NCI-H345 treated with DMSO at 0.1 percent for 48 hours (cell line): Measurements from ENCODE around the gene PPIG.
"Not testable (repeated sequence)": the region's sequence is repeated elsewhere in the genome, so short reads cannot be mapped to it uniquely, and the experiment has no call there.

Experiments
- DNase-seq: peaks from one replicate; lab custom pipeline; 2025; ENCODE audit not compliant: unreplicated experiment; lab: John Stamatoyannopoulos, UW

Gene PPIG

GRCh38 chr2:169662744-169663143, 78.6 kb downstream of the PPIG start:
- DNase-seq = no peak

GRCh38 chr2:169663247-169663646, 79.1 kb downstream of the PPIG start:
- DNase-seq = no peak

- DNase-seq = no peak
These were observed 80.4 kb downstream of the PPIG start for GRCh38 chr2:169664600-169664977.

- no peak for DNase-seq
These were observed 81.1 kb downstream of the PPIG start for GRCh38 chr2:169664978-169665930.

GRCh38 chr2:169667583-169667982, 83.4 kb downstream of the PPIG start:
- DNase-seq = no peak

- no peak for DNase-seq
These were observed 86.1 kb downstream of the PPIG start for GRCh38 chr2:169670215-169670651.

- DNase-seq = no peak
These were observed 86.8 kb downstream of the PPIG start for GRCh38 chr2:169670937-169671336.

- no peak for DNase-seq
These were observed 88.3 kb downstream of the PPIG start for GRCh38 chr2:169672406-169672805.

- no peak for DNase-seq
These were observed 89.0 kb downstream of the PPIG start for GRCh38 chr2:169673106-169673505.

GRCh38 chr2:169673921-169674320, 89.8 kb downstream of the PPIG start:
- no peak for DNase-seq

GRCh38 chr2:169676357-169676756, 92.2 kb downstream of the PPIG start:
- no peak for DNase-seq

- DNase-seq = no peak
These were observed 92.7 kb downstream of the PPIG start for GRCh38 chr2:169676850-169677249.

- DNase-seq = no peak
These were observed 98.9 kb downstream of the PPIG start for GRCh38 chr2:169683054-169683424.

GRCh38 chr2:169683425-169684134, 99.4 kb downstream of the PPIG start:
- no peak for DNase-seq

- DNase-seq = no peak
These were observed 100.0 kb downstream of the PPIG start for GRCh38 chr2:169684135-169684565.

- not testable (repeated sequence) for DNase-seq
These were observed 100.6 kb downstream of the PPIG start for GRCh38 chr2:169684712-169685111.

GRCh38 chr2:169686825-169687224, 102.7 kb downstream of the PPIG start:
- not testable (repeated sequence) for DNase-seq

- DNase-seq = not testable (repeated sequence)
These were observed 103.8 kb downstream of the PPIG start for GRCh38 chr2:169687943-169688342.

GRCh38 chr2:169690958-169691357, 106.8 kb downstream of the PPIG start:
- DNase-seq = no peak
